IMR-90 (cell line): ENCODE data around the gene RPL27A. TPM values are rescaled to one million over a fixed set of nuclear protein-coding genes. Genes with fewer than 3 reads are reported as not detected.

Experiments
- ATAC-seq: fragments of 200-7000 bp; cut with Tn5 transposase; 2 replicates; pipeline ENCODE4 v1.9.1; 2020; ENCODE audit warnings: low read depth, mild to moderate bottlenecking, moderate library complexity
- BruUV-seq: library from RNA; stranded (reverse); fragments of 400-500 nt; replicated peaks from 2 replicates; lab custom pipeline; 2021; lab: Mats Ljungman, UMichigan
- CTCF ChIA-PET: fragments of 300-600 bp; formaldehyde crosslinking; extraction: SDS; loops from one replicate; lab custom pipeline; 2021; ENCODE audit warnings: antibody characterized with exemption; lab: Yijun Ruan, JAX
- POLR2A ChIA-PET: fragments of 300-600 bp; sonication (Branson Sonifier 250); formaldehyde crosslinking; loops from one replicate; lab custom pipeline; 2022; ENCODE audit warnings: antibody characterized with exemption; ENCODE audit not compliant: unreplicated experiment; lab: Charles Lee
- DNase-seq: peaks from one replicate; pipeline ENCODE4 v3.0.0; 2013
- H2AFZ ChIP-seq: replicated peaks from 2 replicates; pipeline ENCODE3; 2013; ENCODE audit warnings: low read length, mild to moderate bottlenecking; ENCODE audit not compliant: poor library complexity
- H2AK5ac ChIP-seq: 2 replicates; pipeline ENCODE4 v1.6.1; 2013; ENCODE audit warnings: low read depth, low read length, inconsistent platforms
- H2AK9ac ChIP-seq: replicated peaks from 2 replicates; pipeline ENCODE3; 2013; ENCODE audit warnings: mild to moderate bottlenecking, low read depth, low read length, moderate library complexity; ENCODE audit not compliant: poor library complexity
- H2BK120ac ChIP-seq: 2 replicates; pipeline ENCODE4 v1.6.1; 2013; ENCODE audit warnings: low read depth, low read length, inconsistent platforms
- H2BK15ac ChIP-seq: 3 replicates; pipeline ENCODE4 v1.6.1; 2013; ENCODE audit warnings: low read depth, low read length, inconsistent platforms
- H2BK20ac ChIP-seq: 2 replicates; pipeline ENCODE4 v1.6.1; 2013; ENCODE audit warnings: low read depth, mild to moderate bottlenecking, inconsistent platforms, low read length, moderate library complexity
- H2BK5ac ChIP-seq: 2 replicates; pipeline ENCODE4 v1.6.1; 2013; ENCODE audit warnings: mild to moderate bottlenecking, low read depth, low read length, inconsistent platforms; ENCODE audit not compliant: poor library complexity, severe bottlenecking
- H3K14ac ChIP-seq: replicated peaks from 2 replicates; pipeline ENCODE4 v1.6.1; 2013; ENCODE audit warnings: low read depth, low read length, inconsistent platforms
- H3K18ac ChIP-seq: 2 replicates; pipeline ENCODE4 v1.6.1; 2013; ENCODE audit warnings: low read depth, low read length, control low read depth
- H3K23ac ChIP-seq: 2 replicates; pipeline ENCODE4 v1.6.1; 2013; ENCODE audit warnings: low read depth, low read length, inconsistent platforms
- H3K27ac ChIP-seq: 2 replicates; pipeline ENCODE4 v1.5.1; 2013; ENCODE audit warnings: mild to moderate bottlenecking, control low read depth, low read length; ENCODE audit not compliant: insufficient read depth
- H3K27me3 ChIP-seq: 2 replicates; pipeline ENCODE4 v1.6.1; 2013; ENCODE audit warnings: low read length; ENCODE audit not compliant: control insufficient read depth, insufficient read depth
- H3K36me3 ChIP-seq: 2 replicates; pipeline ENCODE4 v1.6.1; 2013; ENCODE audit warnings: low read length, mixed read lengths; ENCODE audit not compliant: control insufficient read depth, insufficient read depth
- H3K4ac ChIP-seq: 2 replicates; pipeline ENCODE4 v1.6.1; 2013; ENCODE audit warnings: low read depth, low read length, inconsistent platforms
- H3K4me1 ChIP-seq: 2 replicates; pipeline ENCODE4 v1.6.1; 2013; ENCODE audit warnings: low read length, mixed read lengths; ENCODE audit not compliant: control insufficient read depth, insufficient read depth
- H3K4me2 ChIP-seq: 2 replicates; pipeline ENCODE4 v1.6.1; 2013; ENCODE audit warnings: low read depth, mild to moderate bottlenecking, control low read depth, low read length, moderate library complexity
- H3K4me3 ChIP-seq: 2 replicates; pipeline ENCODE4 v1.5.1; 2013; ENCODE audit warnings: low read depth, mild to moderate bottlenecking, control low read depth, low read length, moderate library complexity; ENCODE audit not compliant: insufficient read depth
- H3K56ac ChIP-seq: 2 replicates; pipeline ENCODE4 v1.6.1; 2013; ENCODE audit warnings: low read length, inconsistent platforms; ENCODE audit not compliant: insufficient read depth; ENCODE audit errors: extremely low read depth
- H3K79me1 ChIP-seq, 2 experiments: 2 replicates each; pipeline ENCODE4 v1.6.1; 2013; ENCODE audit warnings: low read length in 2 of 2, inconsistent platforms in 1 of 2, low read depth in 1 of 2
- H3K9ac ChIP-seq: 2 replicates; pipeline ENCODE4 v1.6.1; 2013; ENCODE audit warnings: low read depth, low read length, control low read depth
- H3K9me1 ChIP-seq: 2 replicates; pipeline ENCODE4 v1.6.1; 2013; ENCODE audit warnings: low read length, inconsistent platforms; ENCODE audit not compliant: insufficient read depth
- H3K9me3 ChIP-seq: 2 replicates; pipeline ENCODE4 v1.6.1; 2013; ENCODE audit warnings: low read length; ENCODE audit not compliant: control insufficient read depth, insufficient read depth
- H4K20me1 ChIP-seq: 2 replicates; pipeline ENCODE4 v1.6.1; 2013; ENCODE audit warnings: low read length, inconsistent platforms; ENCODE audit not compliant: insufficient read depth
- H4K5ac ChIP-seq: 2 replicates; pipeline ENCODE4 v1.6.1; 2013; ENCODE audit warnings: mild to moderate bottlenecking, low read depth, low read length, control low read depth
- H4K8ac ChIP-seq, 2 experiments: 2 replicates each; pipeline ENCODE4 v1.6.1; 2013; ENCODE audit warnings: low read depth in 2 of 2, low read length in 2 of 2, control low read depth in 1 of 2, inconsistent platforms in 1 of 2
- H4K91ac ChIP-seq: 2 replicates; pipeline ENCODE4 v1.6.1; 2013; ENCODE audit warnings: low read depth, low read length, inconsistent platforms; ENCODE audit not compliant: insufficient read depth
- CEBPB ChIP-seq: IDR thresholded peaks from 2 replicates; pipeline ENCODE4 v1.6.1; 2012; ENCODE audit warnings: low read depth, low read length, improper control_type of control experiment
- CHD1 ChIP-seq: IDR thresholded peaks from 2 replicates; pipeline ENCODE4 v1.6.1; 2012; ENCODE audit warnings: low read depth, low read length, improper control_type of control experiment
- FOS ChIP-seq: fragments of 150-350 bp; IDR thresholded peaks from 2 replicates; pipeline ENCODE4 v1.6.1; 2016; ENCODE audit warnings: low read depth, low read length
- MAFK ChIP-seq: IDR thresholded peaks from 2 replicates; pipeline ENCODE4 v1.6.1; 2012; ENCODE audit warnings: low read depth, low read length, improper control_type of control experiment
- POLR2A ChIP-seq: IDR thresholded peaks from 2 replicates; pipeline ENCODE4 v1.6.1; 2012; ENCODE audit warnings: mild to moderate bottlenecking, low read depth, low read length
- RCOR1 ChIP-seq: IDR thresholded peaks from 2 replicates; pipeline ENCODE4 v1.6.1; 2012; ENCODE audit warnings: mild to moderate bottlenecking, low read length, improper control_type of control experiment; ENCODE audit not compliant: insufficient replicate concordance
- RFX5 ChIP-seq: IDR thresholded peaks from 2 replicates; pipeline ENCODE4 v1.8.0; 2012; ENCODE audit warnings: low read depth, mild to moderate bottlenecking, low read length, moderate library complexity
- SMC3 ChIP-seq: fragments of 150-350 bp; IDR thresholded peaks from 2 replicates; pipeline ENCODE4 v1.6.1; 2016; ENCODE audit warnings: low read depth, mild to moderate bottlenecking, antibody characterized with exemption, low read length, moderate library complexity
- WGBS, 2 experiments: methylation state at CpG; one replicate each; pipeline versions ENCODE4 v1.1.5 to v1.1.7; 2013; ENCODE audit warnings: missing lambda C conversion rate in 2 of 2; ENCODE audit not compliant: insufficient read length in 1 of 2; ENCODE audit errors: extremely low coverage in 2 of 2; 5-methylcytosine and 5-hydroxymethylcytosine counted together
- dilution Hi-C: fragments of 300-500 bp; cut with HindIII; formaldehyde crosslinking; loops from one replicate; pipeline ENCODE4 v1.14.3; 2018; ENCODE audit warnings: low sequenced_read_pairs; ENCODE audit not compliant: unreplicated experiment
- in situ Hi-C: fragments of 300-500 bp; cut with MboI; formaldehyde crosslinking; loops from 3 replicates; pipeline ENCODE4 v1.14.3; 2019; ENCODE audit warnings: low sequenced_read_pairs, inconsistent platforms, mixed read lengths
- intact Hi-C: fragments of 100-400 bp; cut with micrococcal nuclease; formaldehyde crosslinking; loops from 2 replicates; pipeline ENCODE4 v1.10.0; 2022
- polyA plus RNA-seq, 3 experiments: library from polyadenylated mRNA; depleted of rRNA; stranded (reverse); fragments of >200 nt; gene quantifications; 2 replicates each; pipeline ENCODE4 v1.2.3, GENCODE V29; 2012; ENCODE audit warnings: low replicate concordance in 1 of 3
- total RNA-seq: library from RNA; depleted of rRNA; stranded (reverse); fragments of >200 nt; gene quantifications from 2 replicates; pipeline ENCODE4 v1.2.3, GENCODE V29; 2012
- TF ChIP-seq, protein P1 (sequence below): conservative IDR thresholded peaks from 2 replicates; pipeline ENCODE4 v1.5.1; 2012; ENCODE audit warnings: mild to moderate bottlenecking, low read depth, low read length, improper control_type of control experiment
- TF ChIP-seq, protein P2 (sequence below): fragments of 150-350 bp; IDR thresholded peaks from 2 replicates; pipeline ENCODE4 v1.6.1; 2017; ENCODE audit warnings: mild to moderate bottlenecking, antibody characterized with exemption, low read length, low read depth

The RPL27A gene
- total and polyA plus RNA-seq, 2 of the 4 experiments (the other 2 are of a cell fraction), result 786 to 849 TPM

DNA sequence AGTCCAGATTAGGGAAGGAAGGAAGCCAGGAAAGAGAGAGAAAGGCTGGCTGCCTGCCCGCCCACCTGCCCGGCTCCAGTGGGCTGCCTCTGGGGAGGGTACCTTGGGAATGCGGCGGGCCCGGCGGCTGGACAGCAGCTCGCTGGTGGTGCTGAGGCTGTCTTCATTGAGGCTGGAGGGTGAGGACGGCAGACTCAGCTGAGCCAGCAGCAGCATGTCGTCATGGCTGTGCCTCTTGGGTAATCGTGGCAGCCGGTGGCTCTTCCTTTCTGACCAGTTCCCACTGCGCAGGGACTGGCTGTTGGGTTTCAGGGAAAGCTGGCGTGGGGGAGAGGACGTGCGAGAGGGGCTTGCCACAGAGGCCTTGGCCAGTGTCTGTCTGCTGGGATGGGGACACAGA lies 32.9 kb downstream of the RPL27A start:
- peak overlapping the region; percentile 17; the same call in 1 of the 2 replicates for H3K27ac ChIP-seq
- intact Hi-C loops (loop anchor here (5.0 kb wide), 2 partner anchors 52 to 157 kb away; no protein-coding TSS in a partner anchor), in situ Hi-C loops (no loop called here), dilution Hi-C loops (no loop called here)
- no peak overlapping the region for H4K5ac ChIP-seq
- H3K36me3 ChIP-seq, result peaks cover 51% of the 10 kb centered on the region
- H3K4ac ChIP-seq, result peak overlapping the region; percentile 99
- H4K8ac ChIP-seq, result peak overlapping the region in 1 of 2 experiments; percentile 11; a peak in 1 of 4 replicates
- no peaks in the 10 kb centered on the region for H3K27me3 ChIP-seq
- no peak overlapping the region; the same call in 1 of the 2 replicates for H3K18ac ChIP-seq
- peak overlapping the region; percentile 49 for H2BK5ac ChIP-seq
- no peak overlapping the region for H3K9ac ChIP-seq
- ChIA-PET POLR2A (interaction anchor here (0.7 to 1.3 kb wide), 2 partner anchors 95 to 96 kb away, joined by 4 read pairs; a partner anchor contains a TSS), CTCF (no interaction called here)
- no TSS peak for BruUV-seq
- 95% methylated on average over 4 of the region's 15 CpGs; no CpG with 5 or more reads in 1 of the 2 experiments for WGBS, 2 experiments
- peak overlapping the region; percentile 65 for H4K91ac ChIP-seq
- H3K9me3 ChIP-seq, result no peaks in the 10 kb centered on the region
- no peak overlapping the region; the same call in 1 of the 2 replicates for H3K14ac ChIP-seq
- H3K23ac ChIP-seq, result peak overlapping the region; percentile 36; the same call in 1 of the 2 replicates
- H3K4me2 ChIP-seq, result no peak overlapping the region
- peaks cover 55% of the 10 kb centered on the region for H3K9me1 ChIP-seq
- H2AK9ac ChIP-seq, result no peak overlapping the region
- no peak overlapping the region for H3K4me3 ChIP-seq
- H2AK5ac ChIP-seq, result peak overlapping the region; percentile 74
- DNase-seq (no peak), ATAC-seq (no peak)
- H2AFZ ChIP-seq, result peak overlapping the region; percentile 26
- H2BK15ac ChIP-seq, result no peak overlapping the region
- H3K4me1 ChIP-seq, result peaks cover 38% of the 10 kb centered on the region
- peaks cover 8 to 78% of the 10 kb centered on the region in 2 experiments; a peak in 3 of 4 replicates for H3K79me1 ChIP-seq
- H2BK20ac ChIP-seq, result no peak overlapping the region
- H2BK120ac ChIP-seq, result 0 out of 2 replicates have a peak overlapping the region, but pooled peaks have one; percentile 45
- no peak for TF ChIP-seq RFX5
- TF ChIP-seq, protein P1, sequence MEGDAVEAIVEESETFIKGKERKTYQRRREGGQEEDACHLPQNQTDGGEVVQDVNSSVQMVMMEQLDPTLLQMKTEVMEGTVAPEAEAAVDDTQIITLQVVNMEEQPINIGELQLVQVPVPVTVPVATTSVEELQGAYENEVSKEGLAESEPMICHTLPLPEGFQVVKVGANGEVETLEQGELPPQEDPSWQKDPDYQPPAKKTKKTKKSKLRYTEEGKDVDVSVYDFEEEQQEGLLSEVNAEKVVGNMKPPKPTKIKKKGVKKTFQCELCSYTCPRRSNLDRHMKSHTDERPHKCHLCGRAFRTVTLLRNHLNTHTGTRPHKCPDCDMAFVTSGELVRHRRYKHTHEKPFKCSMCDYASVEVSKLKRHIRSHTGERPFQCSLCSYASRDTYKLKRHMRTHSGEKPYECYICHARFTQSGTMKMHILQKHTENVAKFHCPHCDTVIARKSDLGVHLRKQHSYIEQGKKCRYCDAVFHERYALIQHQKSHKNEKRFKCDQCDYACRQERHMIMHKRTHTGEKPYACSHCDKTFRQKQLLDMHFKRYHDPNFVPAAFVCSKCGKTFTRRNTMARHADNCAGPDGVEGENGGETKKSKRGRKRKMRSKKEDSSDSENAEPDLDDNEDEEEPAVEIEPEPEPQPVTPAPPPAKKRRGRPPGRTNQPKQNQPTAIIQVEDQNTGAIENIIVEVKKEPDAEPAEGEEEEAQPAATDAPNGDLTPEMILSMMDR, result no peak
- TF ChIP-seq, protein P2, sequence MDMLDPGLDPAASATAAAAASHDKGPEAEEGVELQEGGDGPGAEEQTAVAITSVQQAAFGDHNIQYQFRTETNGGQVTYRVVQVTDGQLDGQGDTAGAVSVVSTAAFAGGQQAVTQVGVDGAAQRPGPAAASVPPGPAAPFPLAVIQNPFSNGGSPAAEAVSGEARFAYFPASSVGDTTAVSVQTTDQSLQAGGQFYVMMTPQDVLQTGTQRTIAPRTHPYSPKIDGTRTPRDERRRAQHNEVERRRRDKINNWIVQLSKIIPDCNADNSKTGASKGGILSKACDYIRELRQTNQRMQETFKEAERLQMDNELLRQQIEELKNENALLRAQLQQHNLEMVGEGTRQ, result no peak
- TF ChIP-seq RCOR1, result no peak
- TF ChIP-seq POLR2A, result no peak
- TF ChIP-seq CEBPB, result no peak
- no peak for TF ChIP-seq CHD1
- no peak for TF ChIP-seq MAFK
- TF ChIP-seq FOS, result no peak
- no peak for TF ChIP-seq SMC3
- H3K56ac ChIP-seq, result no peak overlapping the region
- H4K20me1 ChIP-seq, result no peaks in the 10 kb centered on the region
